Adrenal gland (tissue), 12 donors: Measurements from ENCODE around the gene MAD1L1. TPM values are rescaled to one million over a fixed set of nuclear protein-coding genes. Genes with fewer than 3 reads are reported as not detected.

Source experiments
- DNase-seq, 7 donors: peaks; one replicate each; pipeline ENCODE4 v3.0.0-alpha.2; 2019 to 2020
- H3K27ac ChIP-seq, 5 donors: fragments of 200-600 bp; sonication (generic) in 4 of 5; 1 replicate in 3 of 5; 2 replicates in 2 of 5; pipeline versions ENCODE4 v1.5.1 to v1.8.0; 2016 to 2020; ENCODE audit warnings: mild to moderate bottlenecking in 1 of 5
- H3K27me3 ChIP-seq: fragments of 200-600 bp; 2 replicates; pipeline ENCODE4 v1.8.0; 2021
- H3K36me3 ChIP-seq, 2 donors: fragments of 200-600 bp; replicated peaks in 1 of 2; 1 replicate in 1 of 2; 2 replicates in 1 of 2; pipeline versions ENCODE4 v1.5.1 to v1.8.0; 2018 to 2022
- H3K4me1 ChIP-seq, 2 donors: fragments of 200-600 bp; replicated peaks in 1 of 2; 1 replicate in 1 of 2; 2 replicates in 1 of 2; pipeline versions ENCODE4 v1.5.1 to v1.8.0; 2018 to 2021
- H3K4me3 ChIP-seq, 4 donors: fragments of 200-600 bp; sonication (generic) in 3 of 4; one replicate each; pipeline ENCODE4 v1.5.1; 2016 to 2018
- H3K9me3 ChIP-seq, 3 donors: fragments of 200-600 bp; sonication (generic) in 1 of 3; replicated peaks in 1 of 3; 1 replicate in 2 of 3; 2 replicates in 1 of 3; pipeline versions ENCODE4 v1.5.1 to v1.8.0; 2016 to 2021
- CTCF ChIP-seq, 6 experiments: fragments of 450-650 bp in 4 of 6; fragments of 200-600 bp in 2 of 6; sonication (generic) in 1 of 6; IDR thresholded peaks; 1 replicate in 5 of 6; 2 replicates in 1 of 6; pipeline versions ENCODE4 v1.5.1 to v1.8.0; 2016 to 2021; ENCODE audit warnings: antibody characterized with exemption in 6 of 6, mild to moderate bottlenecking in 2 of 6, moderate library complexity in 1 of 6
- POLR2A ChIP-seq, 2 donors: fragments of 450-650 bp; IDR thresholded peaks; one replicate each; pipeline ENCODE4 v1.6.1; 2017; ENCODE audit warnings: antibody characterized with exemption in 2 of 2, mild to moderate bottlenecking in 2 of 2, moderate library complexity in 1 of 2
- WGBS, 4 donors: extraction: QIAGEN DNeasy Blood & Tissue Kit in 2 of 4; methylation state at CpG; one replicate each; pipeline versions ENCODE4 v1.1.5 to v1.1.7; 2013 to 2017; 5-methylcytosine and 5-hydroxymethylcytosine counted together
- intact Hi-C, 2 donors: fragments of 100-400 bp; cut with DNase I; formaldehyde crosslinking; loops; one replicate each; pipeline versions ENCODE4 v1.14.1 to v1.15.0; 2022 to 2023
- polyA plus RNA-seq, 3 donors: library from polyadenylated mRNA; stranded (reverse); fragments of 200-250 nt in 2 of 3; fragments of 350-450 nt in 1 of 3; fragmentation: Illumina TruSeq in 1 of 3; extraction: RNeasy Lipid Tissue Mini Kit (QIAGEN cat#74804) in 1 of 3; gene quantifications; one replicate each; pipeline ENCODE4 v1.2.3, GENCODE V29; 2013 to 2014
- total RNA-seq, 9 donors: library from RNA; depleted of rRNA in 4 of 9; stranded (reverse); fragments of >200 nt in 4 of 9; fragments of 120-200 nt in 1 of 9; fragmentation: NEBNext Ultra II Directional in 1 of 9; extraction: Animal tissue kit (Norgen Biotek cat#: 25700) in 1 of 9; gene quantifications; one replicate each; pipeline versions ENCODE4 v1.1.0 to v1.2.4, GENCODE V29; 2013 to 2023
- donor health status: healthy with polysubstance abuse.
- donor health status: Bipolar disorder and iron deficiency.
- donor health status: DM: yes; HTN: yes; CAD: no.
- donor health status: DM: no; HTN: no; CAD: no.
- donor health status: DM: no; HTN: no; CAD: no.
- donor health status: DM: yes; HTN: yes; CAD: no.

Gene MAD1L1
- total and polyA plus RNA-seq, 12 donors, result 6.7 to 87.7 (median 28.9) TPM

GRCh38 chr7:2055956-2056355, 176.8 kb downstream of the MAD1L1 start:
- WGBS, 4 donors, result 93 to 96% (median 95%) methylated on average over 11 of the region's 11 CpGs

GRCh38 chr7:2054927-2055326, 177.8 kb downstream of the MAD1L1 start:
- Histone ChIP-seq H3K9me3 (no peaks in the 10 kb centered on the region), H3K27me3 (no peaks in the 10 kb centered on the region), H3K4me1 (no peaks in the 10 kb centered on the region), H3K4me3 (no peak overlapping the region), H3K27ac (no peak overlapping the region), H3K36me3 (no peaks in the 10 kb centered on the region)
- intact Hi-C loops, result no loop called here
- WGBS, 4 donors, result 87 to 95% (median 93%) methylated on average over 9 to 17 of the region's 17 CpGs
- no peak for DNase-seq
- TF ChIP-seq CTCF (IDR thresholded peaks at IDR 0.05) (no peak), POLR2A (IDR thresholded peaks at IDR 0.05) (no peak)

More at GRCh38 chr7:2055956-2056355, 176.8 kb downstream of the MAD1L1 start:
- Histone ChIP-seq H3K27ac (no peak overlapping the region), H3K4me3 (no peak overlapping the region), H3K36me3 (no peaks in the 10 kb centered on the region), H3K27me3 (no peaks in the 10 kb centered on the region), H3K9me3 (no peaks in the 10 kb centered on the region), H3K4me1 (no peaks in the 10 kb centered on the region)
- TF ChIP-seq POLR2A (IDR thresholded peaks at IDR 0.05) (no peak), CTCF (IDR thresholded peaks at IDR 0.05) (no peak)
- no peak for DNase-seq
- intact Hi-C loops, result no loop called here

- no peaks in the 10 kb centered on the region for H3K9me3 ChIP-seq
- TF ChIP-seq CTCF (IDR thresholded peaks at IDR 0.05) (no peak), POLR2A (IDR thresholded peaks at IDR 0.05) (no peak)
- WGBS, 4 donors, result 91 to 100% (median 94%) methylated on average over 6 to 13 of the region's 13 CpGs
- intact Hi-C loops, result no loop called here
- no peaks in the 10 kb centered on the region for H3K36me3 ChIP-seq
- no peak overlapping the region for H3K27ac ChIP-seq
- no peaks in the 10 kb centered on the region for H3K4me1 ChIP-seq
- no peak overlapping the region for H3K4me3 ChIP-seq
- H3K27me3 ChIP-seq, result no peaks in the 10 kb centered on the region
- DNase-seq, result no peak
These were observed 179.3 kb downstream of the MAD1L1 start for GRCh38 chr7:2053395-2053794.

- Histone ChIP-seq H3K36me3 (no peaks in the 10 kb centered on the region), H3K27ac (no peak overlapping the region), H3K9me3 (no peaks in the 10 kb centered on the region), H3K4me1 (no peaks in the 10 kb centered on the region), H3K4me3 (no peak overlapping the region), H3K27me3 (no peaks in the 10 kb centered on the region)
- intact Hi-C loops, result no loop called here
- WGBS, 4 donors, result 89 to 96% (median 93%) methylated on average over 7 to 13 of the region's 13 CpGs
- TF ChIP-seq CTCF (IDR thresholded peaks at IDR 0.05), result no peak
- no peak for TF ChIP-seq POLR2A (IDR thresholded peaks at IDR 0.05)
- DNase-seq, result no peak
These were observed 180.1 kb downstream of the MAD1L1 start for GRCh38 chr7:2052657-2053048.
